T-helper 17 cell (primary cell): ENCODE results near the gene ERLEC1. TPM values are rescaled to one million over a fixed set of nuclear protein-coding genes. Genes with fewer than 3 reads are reported as not detected.
"Not testable (repeated sequence)": the region's sequence is repeated elsewhere in the genome, so short reads cannot be mapped to it uniquely, and the experiment has no call there.

Source experiments
- ATAC-seq: fragments of 150-1000 bp; cut with Tn5 transposase; 2 replicates; pipeline ENCODE4 v1.10.0; 2021; ENCODE audit warnings: mild to moderate bottlenecking, moderate library complexity
- DNase-seq, 3 donors: peaks; one replicate each; pipeline versions ENCODE4 v3.0.0 to v3.0.0-alpha.2; 2020 to 2021
- H3K9me3 ChIP-seq: one replicate; pipeline ENCODE4 v1.7.0; 2013; ENCODE audit warnings: low read length, mild to moderate bottlenecking; ENCODE audit not compliant: control insufficient read depth, poor library complexity, severe bottlenecking
- H3K27ac Mint-ChIP-seq: one replicate; pipeline ENCODE4 v1.8.0; 2022; ENCODE audit warnings: mild to moderate bottlenecking, moderate library complexity, mixed read lengths
- H3K27me3 Mint-ChIP-seq: one replicate; pipeline ENCODE4 v1.8.0; 2022; ENCODE audit warnings: mixed read lengths
- H3K36me3 Mint-ChIP-seq: one replicate; pipeline ENCODE4 v1.8.0; 2022; ENCODE audit warnings: low read depth, mixed read lengths
- H3K4me1 Mint-ChIP-seq: one replicate; pipeline ENCODE4 v1.8.0; 2022; ENCODE audit warnings: mild to moderate bottlenecking, mixed read lengths
- H3K4me3 Mint-ChIP-seq: one replicate; pipeline ENCODE4 v1.8.0; 2022; ENCODE audit warnings: mild to moderate bottlenecking, moderate library complexity, mixed read lengths
- total RNA-seq, 4 donors: library from RNA in 2 of 4; stranded (reverse) in 2 of 4; gene quantifications; one replicate each; pipeline ENCODE4 v1.2.3 and lab custom pipeline; 2022 to 2026

ERLEC1 gene
- total RNA-seq, 2 donors from 2014 or later: 16.6 to 17.8 TPM

DNA sequence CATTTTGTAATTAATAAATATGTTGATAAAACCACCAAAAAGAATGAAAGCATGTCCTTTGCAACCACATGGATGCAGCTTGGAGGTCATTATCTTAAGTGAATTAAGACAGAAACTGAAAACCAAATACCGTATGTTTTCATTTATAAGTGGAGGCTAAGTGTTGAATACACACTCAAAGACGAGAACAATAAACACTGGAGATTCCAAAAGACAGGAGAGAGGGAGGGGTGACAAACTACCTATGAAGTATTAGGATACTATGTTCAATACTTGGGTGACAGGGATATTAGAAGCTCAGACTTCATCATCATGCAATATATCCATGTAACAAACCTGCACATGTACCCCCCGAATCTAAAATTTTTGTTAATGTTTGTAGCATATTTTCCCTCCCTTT is 7.0 kb downstream of the ERLEC1 start:
- Mint-ChIP-seq H3K27ac (no peak overlapping the region), H3K36me3 (no peaks in the 10 kb centered on the region), H3K4me3 (no peak overlapping the region), H3K4me1 (peaks cover 8% of the 10 kb centered on the region), H3K27me3 (no peaks in the 10 kb centered on the region)
- H3K9me3 ChIP-seq: no peaks in the 10 kb centered on the region
- ATAC-seq (no peak), DNase-seq (no peak)

DNA sequence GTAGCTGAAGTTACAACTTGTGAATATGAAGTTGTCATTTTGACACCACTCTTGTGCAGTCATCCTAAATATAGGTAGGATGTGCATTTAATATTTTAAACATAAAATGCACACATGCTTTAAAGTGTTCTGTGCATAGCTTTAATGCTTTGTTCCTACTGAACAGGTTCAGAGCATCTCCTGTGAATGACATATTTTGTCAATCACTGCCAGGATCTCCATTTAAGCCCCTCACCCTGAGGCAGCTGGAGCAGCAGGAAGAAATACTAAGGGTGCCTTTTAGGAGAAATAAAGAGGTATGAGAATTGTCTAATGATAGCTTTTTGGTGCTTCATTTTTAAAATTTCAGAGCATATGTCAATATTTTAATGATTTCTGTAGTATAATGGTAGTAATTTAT is 14.7 kb downstream of the ERLEC1 start:
- DNase-seq: no peak
- H3K9me3 ChIP-seq: no peaks in the 10 kb centered on the region
- no peak for ATAC-seq
- Mint-ChIP-seq H3K4me1 (peaks cover 2% of the 10 kb centered on the region), H3K36me3 (peaks cover 13% of the 10 kb centered on the region), H3K4me3 (no peak overlapping the region), H3K27me3 (no peaks in the 10 kb centered on the region), H3K27ac (peak overlapping the region; percentile 62)

DNA sequence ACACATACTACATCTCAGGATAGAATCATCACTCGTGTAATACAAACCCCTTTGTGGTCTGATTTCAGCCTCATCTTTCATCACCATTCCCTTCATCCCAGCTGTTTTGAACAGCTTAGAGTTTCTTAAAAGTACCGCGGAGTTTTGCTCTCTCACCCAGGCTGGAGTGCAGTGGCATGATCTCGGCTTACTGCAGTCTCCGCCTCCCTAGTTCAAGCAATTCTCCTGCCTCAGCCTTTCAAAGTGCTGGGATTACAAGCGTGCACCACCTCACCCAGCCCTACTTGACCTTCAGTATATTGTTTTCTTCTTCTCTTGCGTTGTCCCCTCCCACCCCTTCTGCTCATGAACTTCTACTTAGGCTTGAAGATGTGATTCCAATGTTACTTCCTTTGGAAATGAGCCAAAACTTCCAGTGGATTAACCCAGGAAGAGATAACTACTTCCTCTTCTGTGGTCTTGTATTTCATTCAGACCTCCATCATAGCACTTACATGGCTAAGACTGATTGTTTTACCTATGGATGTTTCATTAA is 15.8 kb downstream of the ERLEC1 start:
- DNase-seq: no peak
- no peak for ATAC-seq
- H3K4me3 Mint-ChIP-seq: no peak overlapping the region
- peak overlapping the region; percentile 62 for H3K27ac Mint-ChIP-seq
- no peaks in the 10 kb centered on the region for H3K9me3 ChIP-seq
- H3K36me3 Mint-ChIP-seq: peaks cover 17% of the 10 kb centered on the region
- H3K4me1 Mint-ChIP-seq: peaks cover 5% of the 10 kb centered on the region
- H3K27me3 Mint-ChIP-seq: no peaks in the 10 kb centered on the region

DNA sequence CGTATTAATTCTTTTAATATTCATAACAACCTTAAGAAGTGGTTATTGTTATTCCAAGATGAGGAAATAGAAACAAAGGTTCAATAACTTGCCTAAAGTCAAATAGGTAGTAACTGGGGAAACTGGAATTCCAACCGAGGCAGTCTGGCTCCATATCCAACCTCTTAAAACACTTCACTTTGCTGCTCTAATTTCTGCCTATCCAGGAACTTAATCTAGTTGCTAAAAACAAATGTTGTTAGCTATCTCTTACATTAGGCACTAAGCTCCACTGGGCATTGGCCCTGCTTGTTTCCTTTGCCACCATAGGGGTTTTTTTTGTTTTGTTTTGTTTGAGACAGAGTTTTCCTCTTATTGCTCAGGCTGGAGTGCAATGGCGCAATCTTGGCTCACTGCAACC is 24.8 kb downstream of the ERLEC1 start:
- no peaks in the 10 kb centered on the region for H3K27me3 Mint-ChIP-seq

DNA sequence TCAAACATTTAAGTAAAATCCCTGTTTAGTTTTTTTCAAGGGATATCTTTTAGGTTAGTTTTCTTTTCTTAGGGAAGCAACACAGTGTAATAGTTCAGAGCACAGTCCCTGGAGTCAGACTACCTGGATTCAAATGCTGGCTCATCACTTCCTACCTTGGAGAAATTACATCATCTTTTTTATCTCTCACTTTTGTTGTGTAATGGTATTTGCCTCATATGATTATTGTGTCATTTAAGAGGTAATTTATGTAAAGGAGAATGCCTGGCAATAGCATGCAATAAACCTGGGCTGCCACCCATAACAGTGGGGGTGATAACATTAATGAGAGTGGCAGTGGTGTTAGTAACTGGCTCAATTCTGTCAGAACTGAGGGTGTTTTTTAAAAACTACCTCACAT is 26.3 kb downstream of the ERLEC1 start:
- no peaks in the 10 kb centered on the region for H3K9me3 ChIP-seq
- Mint-ChIP-seq H3K27ac (peak overlapping the region; percentile 11), H3K4me3 (no peak overlapping the region), H3K27me3 (no peaks in the 10 kb centered on the region), H3K4me1 (peaks cover 7% of the 10 kb centered on the region), H3K36me3 (peaks cover 13% of the 10 kb centered on the region)
- ATAC-seq (no peak), DNase-seq (no peak)

More for the DNA sequence above, 24.8 kb downstream of the ERLEC1 start:
- ATAC-seq (no peak), DNase-seq (no peak)
- Mint-ChIP-seq H3K36me3 (peaks cover 14% of the 10 kb centered on the region), H3K4me1 (peaks cover 7% of the 10 kb centered on the region), H3K27ac (peak overlapping the region; percentile 87), H3K4me3 (no peak overlapping the region)
- H3K9me3 ChIP-seq: no peaks in the 10 kb centered on the region

DNA sequence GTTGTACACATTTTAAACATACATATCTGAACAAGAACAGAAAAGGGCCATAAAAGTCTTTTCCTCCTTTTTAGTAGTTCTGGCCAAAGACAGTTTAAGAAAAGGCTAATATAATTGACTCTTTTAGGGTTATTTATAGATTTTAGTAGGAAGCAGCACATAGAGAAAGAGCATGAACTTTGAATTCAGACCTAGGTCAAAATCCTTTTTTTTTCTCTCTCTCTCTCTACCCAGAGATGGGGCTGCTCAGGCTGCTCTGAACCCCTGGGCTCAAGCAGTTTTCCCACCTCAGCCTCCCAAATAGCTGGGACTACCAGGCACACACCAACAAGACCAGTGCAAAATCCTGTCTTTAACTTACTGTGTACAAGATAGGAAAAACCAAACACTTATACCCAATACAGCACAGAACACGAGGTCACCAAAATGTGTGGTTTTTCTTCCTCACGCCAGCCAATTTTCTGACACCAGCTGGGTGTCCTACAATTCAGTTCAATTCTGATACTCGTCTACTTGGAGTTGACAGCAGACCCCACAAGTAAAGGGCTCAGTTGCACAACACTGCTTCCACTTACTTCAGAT is 32.1 kb downstream of the ERLEC1 start:
- no peak overlapping the region for H3K4me3 Mint-ChIP-seq

DNA sequence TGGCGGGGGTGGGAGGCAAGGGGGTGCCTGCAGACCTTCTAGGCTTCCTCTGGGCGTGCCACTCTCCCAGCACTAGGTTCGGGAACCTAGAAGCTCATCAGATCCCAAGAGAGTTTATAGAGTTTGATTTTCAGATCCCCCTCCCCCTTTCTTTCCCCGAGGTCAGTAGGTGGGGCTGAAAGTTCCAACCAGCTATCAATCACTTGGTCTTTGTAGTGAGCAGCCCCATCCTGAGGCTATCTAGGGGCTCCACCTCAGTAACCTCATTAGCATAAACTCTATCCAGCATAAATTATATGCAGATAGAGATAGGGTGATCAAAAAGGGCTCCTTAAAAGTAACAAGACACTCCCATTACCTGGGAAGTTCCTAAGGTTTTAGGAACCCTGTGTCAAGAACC is 32.8 kb downstream of the ERLEC1 start:
- Mint-ChIP-seq H3K4me3 (no peak overlapping the region), H3K36me3 (peaks cover 3% of the 10 kb centered on the region), H3K27me3 (no peaks in the 10 kb centered on the region), H3K27ac (peak overlapping the region; percentile 24), H3K4me1 (peaks cover 2% of the 10 kb centered on the region)
- ATAC-seq (no peak), DNase-seq (no peak)
- no peaks in the 10 kb centered on the region for H3K9me3 ChIP-seq

More for the DNA sequence above, 32.1 kb downstream of the ERLEC1 start:
- Mint-ChIP-seq H3K27me3 (no peaks in the 10 kb centered on the region), H3K36me3 (peaks cover 3% of the 10 kb centered on the region), H3K27ac (no peak overlapping the region), H3K4me1 (peaks cover 2% of the 10 kb centered on the region)
- no peak for DNase-seq
- no peak for ATAC-seq
- no peaks in the 10 kb centered on the region for H3K9me3 ChIP-seq

DNA sequence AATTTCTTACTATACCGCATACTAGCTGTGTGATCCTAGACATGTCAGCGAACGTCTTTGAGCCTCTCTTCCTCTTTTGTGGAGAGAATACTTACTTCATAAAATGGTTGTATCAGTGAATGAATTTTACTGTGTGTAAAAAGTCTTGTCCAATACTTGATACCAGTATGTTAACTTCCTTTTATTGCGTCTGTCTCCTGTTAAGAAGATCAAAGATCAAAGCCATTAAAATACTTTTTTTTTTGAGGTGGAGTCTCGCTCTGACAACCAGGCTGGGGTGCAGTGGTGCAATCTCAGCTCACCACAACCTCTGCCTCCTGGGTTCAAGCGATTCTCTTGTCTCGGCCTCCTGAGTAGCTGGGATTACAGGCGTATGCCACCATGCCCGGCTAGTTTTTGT is 33.2 kb downstream of the ERLEC1 start:
- H3K27me3 Mint-ChIP-seq: no peaks in the 10 kb centered on the region
- H3K4me3 Mint-ChIP-seq: no peak overlapping the region
- ATAC-seq: no peak
- peaks cover 3% of the 10 kb centered on the region for H3K36me3 Mint-ChIP-seq
- DNase-seq: no peak
- no peaks in the 10 kb centered on the region for H3K9me3 ChIP-seq
- H3K27ac Mint-ChIP-seq: peak overlapping the region; percentile 24
- peaks cover 2% of the 10 kb centered on the region for H3K4me1 Mint-ChIP-seq

DNA sequence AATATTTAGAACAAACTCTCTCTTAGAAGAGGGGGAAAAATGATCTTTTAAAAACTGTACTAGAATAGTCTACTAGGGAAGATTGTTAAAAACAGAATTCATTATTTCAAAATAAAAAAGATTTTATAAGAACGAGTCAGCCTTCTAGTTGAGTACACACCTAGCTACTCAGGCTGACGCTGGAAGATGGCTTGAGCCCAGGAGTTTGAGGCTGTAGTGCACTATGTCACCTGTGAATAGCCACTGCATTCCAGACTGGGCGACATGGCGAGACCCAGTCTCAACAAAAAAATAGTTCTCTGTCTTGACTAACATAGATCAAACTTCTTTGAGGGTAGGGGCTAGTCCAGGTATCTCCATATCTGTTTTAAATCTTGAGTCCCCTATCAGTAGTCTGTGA is 33.9 kb downstream of the ERLEC1 start:
- H3K27me3 Mint-ChIP-seq: no peaks in the 10 kb centered on the region
- peaks cover 2% of the 10 kb centered on the region for H3K4me1 Mint-ChIP-seq
- no peak for ATAC-seq
- H3K9me3 ChIP-seq: no peaks in the 10 kb centered on the region
- H3K36me3 Mint-ChIP-seq: peaks cover 3% of the 10 kb centered on the region
- no peak for DNase-seq
- no peak overlapping the region for H3K27ac Mint-ChIP-seq
- no peak overlapping the region for H3K4me3 Mint-ChIP-seq

DNA sequence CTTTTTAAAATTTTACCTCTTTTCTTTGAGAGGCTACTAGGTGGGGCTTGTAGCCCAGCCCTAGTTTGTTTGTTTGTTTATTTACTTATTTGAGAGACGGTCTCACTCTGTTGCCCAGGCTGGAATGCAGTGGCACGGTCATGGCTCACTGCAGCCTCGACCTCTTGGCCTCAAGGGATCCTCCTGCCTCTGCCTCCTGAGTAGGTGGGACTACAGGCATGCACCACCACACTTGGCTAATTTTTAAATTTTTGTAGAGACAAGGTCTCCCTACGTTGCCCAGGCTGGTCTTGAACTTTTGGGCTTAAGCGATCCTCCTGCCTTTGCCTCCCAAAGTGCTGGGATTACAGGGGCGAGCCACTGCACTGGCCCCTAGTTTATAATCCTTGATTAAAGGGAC is 35.0 kb downstream of the ERLEC1 start:
- no peak for ATAC-seq
- Mint-ChIP-seq H3K27ac (peak overlapping the region; percentile 32), H3K36me3 (peaks cover under 1% of the 10 kb centered on the region), H3K4me1 (peaks cover 2% of the 10 kb centered on the region), H3K27me3 (no peaks in the 10 kb centered on the region), H3K4me3 (no peak overlapping the region)
- no peaks in the 10 kb centered on the region for H3K9me3 ChIP-seq
- no peak for DNase-seq

DNA sequence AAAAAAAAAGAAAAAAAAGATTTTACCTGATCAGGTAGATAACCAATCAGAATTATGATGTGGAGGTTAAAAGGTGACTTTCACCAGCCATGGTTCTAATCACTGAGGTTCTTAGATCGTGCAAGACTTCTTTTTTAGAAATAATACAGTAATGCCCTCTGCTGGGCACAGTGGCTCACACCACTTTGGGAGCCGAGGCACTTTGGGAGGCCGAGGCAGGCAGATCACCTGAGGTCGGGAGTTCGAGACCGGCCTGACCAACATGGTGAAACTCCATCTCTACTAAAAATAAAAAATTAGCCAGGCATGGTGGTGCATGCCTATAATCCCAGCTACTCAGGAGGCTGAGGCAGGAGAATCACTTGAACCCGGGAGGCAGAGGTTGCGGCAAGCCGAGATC is 36.8 kb downstream of the ERLEC1 start:
- not testable (repeated sequence) for H3K36me3 Mint-ChIP-seq, DNase-seq, ATAC-seq, H3K4me3 Mint-ChIP-seq, H3K4me1 Mint-ChIP-seq, H3K27ac Mint-ChIP-seq, H3K27me3 Mint-ChIP-seq, H3K9me3 ChIP-seq

DNA sequence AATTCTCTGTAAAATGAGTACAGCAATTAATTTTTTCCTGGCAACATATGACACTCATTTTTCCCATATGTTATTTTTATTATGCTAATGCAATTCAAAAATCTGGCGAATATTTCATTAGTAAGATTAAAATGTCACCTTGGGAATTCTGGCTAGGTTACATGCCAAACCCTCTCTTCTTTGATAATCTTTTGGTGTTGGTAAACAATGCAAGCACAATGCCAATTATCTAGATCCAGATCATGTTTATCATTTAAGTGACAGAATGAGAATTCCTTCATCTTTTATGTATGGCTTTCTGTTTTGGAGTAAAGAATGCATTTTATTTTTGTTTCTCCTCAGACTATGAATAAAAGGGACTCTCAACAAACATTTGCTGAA is 39.2 kb downstream of the ERLEC1 start:
- no peak overlapping the region for H3K27ac Mint-ChIP-seq
- H3K27me3 Mint-ChIP-seq: no peaks in the 10 kb centered on the region
- H3K36me3 Mint-ChIP-seq: no peaks in the 10 kb centered on the region
- no peak overlapping the region for H3K4me3 Mint-ChIP-seq
- DNase-seq (no peak), ATAC-seq (no peak)
- H3K4me1 Mint-ChIP-seq: no peaks in the 10 kb centered on the region
- no peaks in the 10 kb centered on the region for H3K9me3 ChIP-seq

DNA sequence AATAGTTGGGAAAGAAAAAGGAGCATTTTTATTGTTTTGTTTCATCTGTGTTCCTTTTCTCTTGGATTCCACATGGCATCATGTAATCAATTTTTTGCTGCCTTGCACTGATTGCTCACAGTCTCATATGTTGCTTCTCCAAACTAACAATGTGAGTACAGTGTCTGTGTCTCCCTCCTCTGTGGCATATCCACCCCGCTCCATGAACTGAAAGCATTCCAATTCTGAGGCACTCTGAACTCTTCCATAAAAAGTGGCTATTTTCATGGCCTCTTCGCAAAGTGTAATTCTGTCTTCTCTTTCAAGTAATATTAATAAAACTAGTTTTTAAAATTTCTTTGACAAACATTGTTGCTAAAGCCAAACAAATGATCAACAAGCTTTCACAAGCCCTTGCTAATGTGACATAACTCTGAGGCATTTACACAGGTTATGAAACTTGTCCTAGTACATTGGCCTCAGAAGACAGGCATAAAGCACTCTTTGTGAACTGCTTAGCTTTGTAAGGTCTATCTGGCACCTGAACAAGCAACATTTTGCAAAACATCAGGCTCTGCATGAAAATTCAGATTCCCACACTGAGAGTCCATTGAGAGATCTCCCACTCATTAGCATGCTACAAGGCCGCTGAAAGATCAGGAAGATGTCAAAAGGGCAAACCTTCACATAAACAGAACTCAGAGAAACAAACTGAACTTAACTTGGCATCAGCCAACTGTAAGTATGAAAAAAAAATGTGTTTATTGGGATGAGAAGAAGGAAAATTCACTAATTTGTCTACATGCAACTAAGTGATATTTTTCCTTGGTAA is 39.9 kb downstream of the ERLEC1 start:
- H3K4me3 Mint-ChIP-seq: no peak overlapping the region

More for the DNA sequence above, 39.9 kb downstream of the ERLEC1 start:
- no peaks in the 10 kb centered on the region for H3K9me3 ChIP-seq
- ATAC-seq (no peak), DNase-seq (no peak)
- Mint-ChIP-seq H3K27me3 (no peaks in the 10 kb centered on the region), H3K4me1 (no peaks in the 10 kb centered on the region), H3K27ac (no peak overlapping the region), H3K36me3 (no peaks in the 10 kb centered on the region)
